Ramos (cell line): ENCODE measurements around the gene CD247.

Experiments
- in situ Hi-C: fragments of 300-500 bp; cut with MboI; formaldehyde crosslinking; loops from one replicate; pipeline ENCODE4 v1.14.3; 2022; ENCODE audit warnings: low sequenced_read_pairs; ENCODE audit not compliant: unreplicated experiment

Gene CD247

DNA sequence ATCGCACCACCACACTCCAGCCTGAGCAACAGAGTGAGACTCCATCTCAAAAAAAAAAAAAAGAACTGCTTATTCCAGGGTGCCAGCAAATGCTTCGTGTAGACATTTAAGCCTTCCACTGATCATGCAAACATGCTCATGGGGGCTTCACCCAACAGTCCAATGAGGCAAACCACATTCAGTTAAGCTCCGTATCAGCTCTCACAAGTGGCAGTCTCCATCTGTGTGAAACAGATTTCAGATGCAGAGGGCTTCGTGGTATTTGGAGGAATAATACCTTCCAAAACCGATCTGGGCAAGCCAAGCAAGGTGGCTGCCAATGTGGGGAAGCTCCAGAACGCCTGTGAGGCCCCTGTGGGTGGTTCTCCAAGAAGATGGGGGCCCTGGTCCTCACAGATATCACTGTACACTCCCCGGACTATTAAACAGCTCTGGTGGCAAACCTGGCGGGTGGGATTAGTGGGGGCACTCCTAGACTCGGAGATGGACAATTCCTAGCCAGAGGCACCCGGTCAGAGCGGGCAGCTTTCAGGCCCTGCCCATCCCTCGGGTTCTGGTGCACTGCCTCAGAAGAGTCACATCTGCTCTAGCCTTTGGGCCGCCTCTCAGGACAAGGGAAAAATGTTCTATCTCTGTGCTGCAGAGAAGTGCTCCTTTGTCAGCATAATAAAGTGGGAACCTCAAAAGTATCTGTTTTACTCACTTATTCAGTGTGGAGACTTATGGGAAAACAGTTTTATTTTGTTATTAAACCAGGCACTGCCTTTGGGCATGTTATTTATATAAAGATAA, 25.1 kb upstream of the CD247 start:
- in situ Hi-C loops, result loop anchor here (25.0 kb wide), 1 partner anchor 631 kb away; no protein-coding TSS in a partner anchor

DNA sequence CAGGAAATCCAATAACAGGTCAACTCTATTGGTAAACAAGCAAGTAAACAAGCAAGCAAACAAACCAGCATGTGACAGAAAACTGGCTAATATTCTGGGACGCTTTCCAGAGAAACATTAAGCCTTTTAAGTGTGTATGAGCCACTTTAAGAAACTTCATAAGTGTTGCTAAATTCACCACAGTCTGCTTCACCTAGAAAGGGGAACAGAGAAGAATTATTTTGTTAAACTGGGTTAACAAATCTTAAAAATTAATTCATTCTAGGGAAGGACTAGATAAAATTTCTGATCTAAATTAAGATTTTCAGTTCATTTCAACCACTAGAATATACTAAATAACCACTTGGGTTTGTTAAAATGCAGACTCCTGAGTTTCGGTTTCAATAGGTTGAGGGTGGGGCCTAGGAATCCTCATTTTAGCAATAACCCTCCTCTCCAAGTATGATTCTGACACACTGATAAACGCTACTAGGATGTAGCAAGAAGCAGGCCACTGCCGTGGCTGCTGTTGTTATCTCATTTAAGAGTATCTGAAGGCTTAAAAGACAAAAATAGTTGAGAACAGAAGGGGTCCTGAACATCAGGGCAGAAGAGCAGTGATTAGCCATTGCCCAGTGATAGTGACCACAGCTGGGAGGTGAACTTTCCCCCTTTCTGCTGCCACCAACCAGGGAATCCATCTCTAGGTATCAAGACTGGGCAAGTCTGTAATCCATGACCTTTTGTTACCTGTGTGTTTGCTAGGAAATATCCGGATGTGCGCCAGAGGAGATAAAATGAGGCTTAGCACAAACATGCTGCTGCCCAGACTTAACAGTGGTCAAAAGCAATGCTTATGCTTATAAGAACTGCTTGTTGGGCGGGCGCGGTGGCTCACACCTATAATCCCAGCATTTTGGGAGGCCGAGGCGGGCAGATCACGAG, 24.0 kb upstream of the CD247 start:
- in situ Hi-C loops, result loop anchor here (25.0 kb wide), 1 partner anchor 630 kb away; no protein-coding TSS in a partner anchor

DNA sequence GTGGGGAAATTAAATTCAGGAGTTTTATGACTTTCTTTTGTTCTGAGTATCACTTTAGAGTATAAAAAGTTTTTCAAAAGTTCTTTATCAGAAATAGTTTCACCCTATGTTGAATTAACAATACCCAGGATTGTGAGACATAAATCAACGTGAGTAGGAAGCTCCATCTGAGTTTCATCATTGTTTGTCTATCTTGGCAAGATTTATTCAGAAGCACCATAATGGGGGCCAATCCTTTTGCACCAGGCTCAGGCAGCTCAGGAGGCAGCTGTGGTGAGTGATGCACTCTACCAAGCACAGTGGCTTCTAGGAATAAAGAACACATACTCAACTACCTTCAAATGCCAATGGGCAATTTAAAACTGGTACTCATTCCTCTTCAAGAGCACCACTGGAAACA, 23.3 kb upstream of the CD247 start:
- in situ Hi-C loops, result loop anchor here (25.0 kb wide), 1 partner anchor 629 kb away; no protein-coding TSS in a partner anchor

DNA sequence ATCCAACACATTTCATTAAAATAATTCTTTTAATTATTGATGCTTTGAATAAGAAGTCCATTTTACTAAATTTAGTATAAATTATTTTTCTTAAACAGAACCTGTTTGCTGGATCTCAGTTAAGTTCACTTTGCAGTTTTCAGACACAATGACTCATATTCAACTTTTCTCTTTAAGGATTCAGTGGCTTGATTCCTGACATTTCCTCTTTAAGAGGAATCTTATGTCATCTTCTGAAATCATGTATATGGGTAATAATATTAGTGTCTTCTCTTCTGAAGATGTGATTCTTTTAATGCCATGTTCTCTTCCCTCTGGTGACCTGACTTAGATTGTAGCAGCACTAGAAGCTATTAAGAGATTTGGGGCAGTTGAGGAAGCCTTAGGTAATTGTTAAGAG, 22.7 kb upstream of the CD247 start:
- in situ Hi-C loops, result loop anchor here (25.0 kb wide), 1 partner anchor 629 kb away; no protein-coding TSS in a partner anchor

DNA sequence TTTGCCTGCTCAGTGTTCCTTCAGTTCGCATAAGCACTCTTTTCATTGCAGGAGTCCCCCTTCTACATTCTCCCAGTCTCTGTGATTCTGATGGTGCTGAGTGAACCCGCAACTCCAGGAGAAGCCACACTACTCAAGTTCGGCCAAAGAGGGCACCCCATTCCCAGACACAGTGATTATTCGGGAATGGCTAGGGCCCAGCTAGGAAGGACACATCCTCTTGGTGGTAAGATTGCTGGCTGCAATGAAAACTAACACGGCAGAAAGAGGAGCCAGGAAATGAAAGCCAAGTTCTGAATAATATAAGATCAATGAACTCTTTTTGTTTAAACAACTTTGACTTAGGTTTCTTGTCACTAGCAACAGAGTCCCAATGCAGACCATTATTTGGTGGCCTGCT, 20.3 kb upstream of the CD247 start:
- in situ Hi-C loops, result loop anchor here (10.0 to 25.0 kb wide), 3 partner anchors 94 to 626 kb away; no protein-coding TSS in a partner anchor

DNA sequence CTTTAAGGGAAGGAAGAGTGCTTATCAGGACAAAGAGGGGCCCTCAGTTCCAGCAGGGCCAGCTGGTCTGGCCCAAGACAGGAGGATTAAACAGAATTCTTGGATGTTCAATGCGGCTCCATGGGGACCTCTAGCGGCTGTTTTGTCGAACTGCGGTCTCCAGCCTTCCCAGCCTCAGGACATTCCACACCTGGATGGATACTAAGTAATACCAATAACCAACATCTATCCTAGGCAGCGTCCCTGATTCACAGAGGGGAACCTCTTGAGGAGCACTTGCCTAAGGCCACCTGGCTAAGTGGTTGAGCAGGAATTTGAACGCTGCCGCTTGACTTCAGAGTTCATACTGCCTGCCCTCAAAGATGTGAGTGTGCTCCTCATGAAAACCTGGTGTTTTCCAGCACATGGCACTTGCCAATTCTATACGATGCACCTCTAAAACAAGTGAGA, 15.5 kb upstream of the CD247 start:
- in situ Hi-C loops, result loop anchor here (10.0 to 25.0 kb wide), 3 partner anchors 89 to 622 kb away; no protein-coding TSS in a partner anchor

DNA sequence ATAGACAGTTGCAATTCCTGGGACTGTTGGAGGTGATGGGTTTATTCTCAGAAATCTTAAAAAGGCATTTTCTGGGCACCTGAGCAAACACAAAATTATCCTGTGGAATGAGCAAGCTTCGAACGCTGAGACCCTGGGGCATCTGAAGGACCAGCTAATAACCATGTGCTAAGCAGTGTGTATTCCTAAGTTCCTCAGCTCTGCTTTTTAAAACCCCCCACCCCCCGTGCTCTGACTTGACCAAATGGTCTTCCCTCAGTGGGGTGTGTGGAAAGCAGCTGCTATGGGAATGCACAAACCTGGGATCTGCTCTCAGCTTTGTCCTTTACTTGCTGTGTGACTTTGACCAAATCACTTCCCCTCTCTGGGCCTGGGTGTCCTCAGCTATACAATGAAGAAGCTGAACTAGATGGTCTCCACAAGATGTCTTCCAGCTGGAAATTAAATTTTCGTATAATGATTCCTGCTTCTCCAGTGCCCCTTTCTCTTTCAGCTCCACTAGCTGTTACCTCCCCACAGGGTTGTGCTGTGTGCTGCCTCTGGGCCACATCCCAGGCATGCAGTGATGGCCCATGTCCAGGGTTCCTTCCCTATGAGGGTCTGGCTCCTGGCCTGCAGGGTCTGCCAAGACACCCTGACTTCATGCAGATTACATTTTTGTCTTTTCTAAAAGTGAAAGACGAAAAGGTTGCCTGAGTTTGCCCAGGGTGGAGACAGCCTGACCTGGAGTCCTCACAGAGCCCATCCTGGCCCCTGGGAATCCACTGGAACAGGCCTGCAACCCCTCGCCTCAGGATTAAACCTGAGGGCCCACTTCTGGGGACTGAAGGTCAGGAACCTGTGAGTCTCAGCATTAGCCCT, 14.9 kb upstream of the CD247 start:
- in situ Hi-C loops, result loop anchor here (10.0 to 25.0 kb wide), 3 partner anchors 88 to 621 kb away; no protein-coding TSS in a partner anchor

DNA sequence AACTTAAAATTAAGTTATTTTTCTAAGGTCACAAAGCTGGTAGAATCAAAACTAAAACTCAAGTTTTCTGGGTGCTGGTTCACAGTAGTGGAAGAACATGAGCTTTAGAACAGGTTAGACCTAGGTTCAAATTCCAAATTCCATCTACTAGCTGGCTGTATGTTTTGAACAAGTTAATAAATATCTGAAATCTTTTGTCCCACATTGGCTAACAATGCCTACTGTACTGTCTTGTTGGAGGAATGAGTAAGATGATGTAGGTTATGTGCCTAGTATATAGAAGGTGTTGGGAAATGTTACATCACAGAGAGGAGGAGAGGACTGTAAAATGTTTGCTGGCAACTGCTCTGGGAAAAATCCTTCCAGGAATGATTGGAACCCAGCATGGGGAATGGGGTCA, 14.0 kb upstream of the CD247 start:
- in situ Hi-C loops, result loop anchor here (10.0 to 25.0 kb wide), 3 partner anchors 88 to 620 kb away; no protein-coding TSS in a partner anchor

DNA sequence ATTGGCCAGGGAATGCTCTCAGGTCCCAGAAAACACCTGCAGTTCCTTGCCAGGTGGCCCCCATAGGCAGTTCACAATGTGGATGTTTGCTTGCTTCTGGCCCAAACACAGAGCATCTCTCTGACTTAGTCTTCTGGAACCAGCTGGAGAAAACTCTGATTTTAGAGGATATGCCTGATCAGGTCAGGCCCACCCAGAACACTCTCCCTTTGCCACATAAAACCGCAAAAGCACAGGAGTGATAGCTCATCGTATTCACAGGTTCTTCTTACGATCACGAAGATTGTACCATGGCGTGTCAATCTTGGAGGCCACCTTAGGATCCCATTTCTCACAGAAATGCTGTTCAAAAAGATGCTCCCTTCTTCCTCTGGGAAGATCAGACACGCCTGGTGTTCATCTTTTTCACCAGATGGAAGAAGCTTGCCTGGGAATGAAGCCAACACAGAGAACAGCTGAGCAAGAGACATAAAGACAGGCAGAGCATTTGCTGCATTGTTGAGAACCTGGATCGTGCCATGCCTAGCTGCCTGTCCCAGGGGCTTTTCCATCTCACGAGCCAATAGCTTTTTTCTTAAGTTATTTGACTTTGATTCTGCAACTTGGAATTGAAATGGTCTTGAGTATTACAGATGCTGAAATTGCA, 11.6 kb upstream of the CD247 start:
- in situ Hi-C loops, result loop anchor here (5.0 to 25.0 kb wide), 4 partner anchors 85 to 618 kb away; no protein-coding TSS in a partner anchor

DNA sequence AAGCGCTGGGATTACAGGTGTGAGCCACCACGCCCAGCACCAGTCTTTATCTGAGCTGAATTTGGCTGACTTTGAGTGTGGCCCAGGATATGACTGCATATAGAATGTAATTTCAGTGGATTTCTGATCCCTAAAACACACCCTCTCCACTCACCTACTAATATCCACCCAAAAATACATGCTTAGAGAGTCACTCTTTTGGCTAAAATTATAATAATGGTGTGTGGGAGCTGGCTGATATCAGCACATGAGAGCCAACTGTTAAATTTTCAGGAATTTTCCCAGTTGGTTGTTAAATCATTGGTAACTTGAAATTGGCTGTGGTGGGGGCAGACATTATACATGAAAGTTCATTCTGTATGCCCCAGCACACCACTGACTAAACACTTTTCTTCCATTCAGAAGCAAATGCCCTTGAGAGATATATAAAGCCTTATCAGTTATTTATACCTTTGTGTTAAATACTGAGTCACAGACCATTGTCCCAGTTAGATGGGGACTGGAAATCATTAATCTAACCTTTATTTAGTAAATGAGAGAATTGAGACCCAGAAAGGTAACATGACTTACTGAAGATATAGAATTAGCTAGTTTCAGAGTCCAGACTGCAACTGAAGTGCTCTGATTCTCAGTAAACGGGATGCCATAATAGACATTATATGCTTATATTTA, 9.9 kb upstream of the CD247 start:
- in situ Hi-C loops, result loop anchor here (5.0 to 25.0 kb wide), 2 partner anchors 461 to 616 kb away; no protein-coding TSS in a partner anchor

DNA sequence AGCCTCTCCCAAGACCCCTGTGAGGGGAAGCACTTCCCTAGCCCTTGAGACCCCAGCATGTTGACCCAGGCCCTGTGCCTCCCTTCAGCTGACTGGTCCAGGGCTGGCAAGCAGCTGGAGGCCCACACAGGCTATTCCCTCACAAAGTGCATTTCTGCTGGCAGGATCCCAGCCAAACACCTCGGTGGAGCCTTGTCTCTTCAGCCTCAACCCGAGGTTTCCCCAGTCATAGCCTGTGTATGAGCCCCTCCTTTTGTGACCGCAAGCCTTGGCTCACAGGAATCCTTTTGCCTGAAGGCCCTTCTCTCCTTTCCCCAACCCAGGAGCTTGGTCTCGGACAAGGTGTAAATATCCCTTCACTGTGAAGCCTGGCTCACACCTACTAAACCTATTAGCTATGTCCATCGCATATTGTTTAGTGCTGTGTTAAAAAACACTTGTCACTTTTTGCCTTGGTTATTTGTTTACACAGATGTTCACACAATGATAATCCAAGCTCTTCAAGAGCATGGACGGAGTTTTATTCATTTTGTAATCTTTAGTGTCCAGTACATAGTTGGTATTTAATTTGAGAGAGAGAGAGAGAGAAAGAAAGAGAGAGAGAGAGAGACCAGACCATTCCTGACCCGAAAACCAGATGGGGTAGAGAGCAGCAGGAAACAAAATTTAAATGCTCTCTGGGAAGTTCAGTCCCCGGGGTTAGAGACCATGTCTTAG, 8.5 kb upstream of the CD247 start:
- in situ Hi-C loops, result loop anchor here (5.0 to 25.0 kb wide), 2 partner anchors 460 to 615 kb away; no protein-coding TSS in a partner anchor

DNA sequence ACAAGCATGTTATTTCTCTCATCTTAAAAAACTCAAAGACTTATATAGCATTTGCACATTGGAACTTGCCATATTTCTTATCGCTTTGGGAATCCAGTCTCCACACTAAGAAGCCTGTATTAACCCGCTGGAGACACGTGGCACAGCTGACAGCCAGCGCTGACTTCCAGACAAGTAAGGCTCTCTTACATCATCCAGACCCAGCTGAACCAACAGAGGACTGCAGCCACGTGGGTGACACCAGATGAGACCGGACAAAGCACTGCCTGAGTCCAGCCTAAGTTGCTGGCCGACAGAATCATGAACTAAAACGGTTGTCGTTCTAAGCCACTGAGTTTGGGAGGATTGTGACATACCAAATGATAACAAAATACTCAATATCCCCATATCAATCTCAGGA, 6.3 kb upstream of the CD247 start:
- in situ Hi-C loops, result loop anchor here (5.0 to 25.0 kb wide), 2 partner anchors 457 to 612 kb away; no protein-coding TSS in a partner anchor

DNA sequence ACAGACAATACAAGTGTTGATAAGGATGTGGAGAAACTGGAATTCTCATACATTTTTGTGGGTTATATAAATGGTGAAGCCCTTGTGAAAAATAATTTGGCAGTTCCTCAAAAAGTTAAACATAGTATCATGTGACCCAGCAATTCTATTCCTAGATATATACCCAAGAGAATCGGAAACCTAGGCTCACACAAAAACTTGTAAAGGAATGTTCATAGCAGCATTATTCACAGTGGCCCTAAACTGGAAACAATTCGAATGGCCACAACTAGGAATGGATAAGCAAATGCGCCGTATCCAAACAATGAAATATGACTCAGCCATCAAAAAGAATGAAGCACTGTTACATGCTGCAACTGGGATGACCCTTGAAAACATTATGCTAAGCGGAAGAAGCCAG, 3.9 kb upstream of the CD247 start:
- in situ Hi-C loops, result no loop called here

DNA sequence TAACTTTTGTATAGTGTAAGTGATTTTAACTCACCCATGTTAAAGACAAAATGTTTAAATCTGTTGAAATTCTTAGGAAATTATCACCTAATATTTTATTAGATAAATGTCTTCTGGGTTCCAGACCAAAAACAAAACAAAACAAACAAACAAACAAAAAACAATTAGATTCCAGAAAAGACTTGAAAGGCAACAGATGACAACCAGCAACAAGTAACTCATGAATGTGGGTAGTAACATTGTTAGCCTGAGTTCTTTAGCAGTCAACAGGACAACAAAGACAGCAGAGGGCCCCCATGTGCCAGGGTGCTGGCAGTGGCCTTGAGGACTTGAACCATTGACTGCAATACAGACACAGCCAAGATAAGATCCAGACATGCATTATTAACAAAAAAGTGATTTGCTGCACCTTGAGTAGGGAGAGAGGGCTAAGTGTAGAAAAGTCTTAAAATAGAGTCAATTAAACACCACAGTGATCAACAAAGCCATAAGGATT, 2.4 kb upstream of the CD247 start:
- in situ Hi-C loops, result no loop called here

DNA sequence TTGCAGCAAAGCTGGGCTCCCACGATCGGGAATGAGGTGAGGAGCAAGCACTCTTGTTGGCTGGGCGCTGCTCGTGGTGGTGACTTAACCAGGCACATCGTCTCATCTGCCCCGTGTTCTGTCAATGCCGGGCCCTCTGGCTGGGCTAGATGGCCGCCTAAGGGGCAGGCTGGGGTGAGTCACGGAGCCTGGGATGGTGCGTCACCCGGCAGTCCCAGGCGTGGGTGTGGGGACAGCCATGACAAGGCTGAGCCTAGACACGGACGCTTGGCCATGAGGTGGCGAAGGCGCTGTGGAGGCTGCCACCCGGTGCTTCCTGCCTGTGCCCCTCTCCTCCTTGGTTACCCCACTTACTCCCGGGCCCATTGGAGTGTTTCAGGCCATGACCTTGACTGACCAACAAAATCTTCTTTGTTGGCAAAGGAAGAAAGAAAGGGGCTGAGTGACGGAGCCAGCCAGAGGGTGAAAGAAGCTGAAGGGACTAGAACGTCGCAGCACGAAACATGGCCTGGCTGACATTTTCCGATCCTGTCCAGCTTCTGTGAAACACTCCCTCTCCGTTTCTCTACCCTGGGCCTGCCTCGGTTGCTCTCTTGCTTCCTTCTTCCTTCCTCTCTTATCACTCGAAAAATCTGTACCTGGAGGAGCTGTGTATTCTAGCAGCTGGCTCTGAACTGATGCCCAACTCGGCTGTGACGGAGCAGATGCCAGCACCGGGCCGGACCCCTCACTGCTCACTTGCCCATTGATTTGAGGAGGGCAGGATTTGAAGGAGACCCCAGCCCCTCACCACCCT, 596 bp downstream of the CD247 start:
- in situ Hi-C loops, result no loop called here
